ENCODE measurements around the gene AATF.

AATF gene

DNA sequence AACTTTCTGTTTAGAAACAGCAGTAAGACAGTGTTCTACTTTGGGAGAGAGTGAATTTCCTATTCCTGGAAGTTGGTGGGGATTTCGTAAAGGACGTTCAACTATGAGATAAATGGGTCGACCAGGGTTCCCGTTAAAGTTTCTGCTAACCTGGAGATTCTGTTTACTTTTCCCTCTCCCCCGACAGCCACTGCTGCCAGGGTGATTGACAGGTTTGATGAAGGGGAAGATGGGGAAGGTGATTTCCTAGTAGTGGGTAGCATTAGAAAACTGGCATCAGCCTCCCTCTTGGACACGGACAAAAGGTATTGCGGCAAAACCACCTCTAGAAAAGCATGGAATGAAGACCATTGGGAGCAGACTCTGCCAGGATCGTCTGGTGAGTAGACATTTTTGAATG lies 1.3 kb downstream of the AATF start:
- Histone ChIP-seq H3K27ac (replicated peaks) (peak overlapping the region; percentile 86; the same call in 1 of the 2 replicates), H3K4me3 (replicated peaks; ENCODE audit: insufficient read depth, low read length) (peak overlapping the region; percentile 89), H3K27me3 (ENCODE audit: insufficient read depth, poor library complexity, severe bottlenecking) (peaks cover 22% of the 10 kb centered on the region)
- no peak for DNase-seq (ENCODE audit: low read depth in 1 of 2, low spot score in 1 of 2)
- TF ChIP-seq, protein P1, sequence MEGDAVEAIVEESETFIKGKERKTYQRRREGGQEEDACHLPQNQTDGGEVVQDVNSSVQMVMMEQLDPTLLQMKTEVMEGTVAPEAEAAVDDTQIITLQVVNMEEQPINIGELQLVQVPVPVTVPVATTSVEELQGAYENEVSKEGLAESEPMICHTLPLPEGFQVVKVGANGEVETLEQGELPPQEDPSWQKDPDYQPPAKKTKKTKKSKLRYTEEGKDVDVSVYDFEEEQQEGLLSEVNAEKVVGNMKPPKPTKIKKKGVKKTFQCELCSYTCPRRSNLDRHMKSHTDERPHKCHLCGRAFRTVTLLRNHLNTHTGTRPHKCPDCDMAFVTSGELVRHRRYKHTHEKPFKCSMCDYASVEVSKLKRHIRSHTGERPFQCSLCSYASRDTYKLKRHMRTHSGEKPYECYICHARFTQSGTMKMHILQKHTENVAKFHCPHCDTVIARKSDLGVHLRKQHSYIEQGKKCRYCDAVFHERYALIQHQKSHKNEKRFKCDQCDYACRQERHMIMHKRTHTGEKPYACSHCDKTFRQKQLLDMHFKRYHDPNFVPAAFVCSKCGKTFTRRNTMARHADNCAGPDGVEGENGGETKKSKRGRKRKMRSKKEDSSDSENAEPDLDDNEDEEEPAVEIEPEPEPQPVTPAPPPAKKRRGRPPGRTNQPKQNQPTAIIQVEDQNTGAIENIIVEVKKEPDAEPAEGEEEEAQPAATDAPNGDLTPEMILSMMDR (IDR thresholded peaks at IDR 0.05; ENCODE audit: insufficient read depth, low read length): no peak
- TF ChIP-seq, protein P2, sequence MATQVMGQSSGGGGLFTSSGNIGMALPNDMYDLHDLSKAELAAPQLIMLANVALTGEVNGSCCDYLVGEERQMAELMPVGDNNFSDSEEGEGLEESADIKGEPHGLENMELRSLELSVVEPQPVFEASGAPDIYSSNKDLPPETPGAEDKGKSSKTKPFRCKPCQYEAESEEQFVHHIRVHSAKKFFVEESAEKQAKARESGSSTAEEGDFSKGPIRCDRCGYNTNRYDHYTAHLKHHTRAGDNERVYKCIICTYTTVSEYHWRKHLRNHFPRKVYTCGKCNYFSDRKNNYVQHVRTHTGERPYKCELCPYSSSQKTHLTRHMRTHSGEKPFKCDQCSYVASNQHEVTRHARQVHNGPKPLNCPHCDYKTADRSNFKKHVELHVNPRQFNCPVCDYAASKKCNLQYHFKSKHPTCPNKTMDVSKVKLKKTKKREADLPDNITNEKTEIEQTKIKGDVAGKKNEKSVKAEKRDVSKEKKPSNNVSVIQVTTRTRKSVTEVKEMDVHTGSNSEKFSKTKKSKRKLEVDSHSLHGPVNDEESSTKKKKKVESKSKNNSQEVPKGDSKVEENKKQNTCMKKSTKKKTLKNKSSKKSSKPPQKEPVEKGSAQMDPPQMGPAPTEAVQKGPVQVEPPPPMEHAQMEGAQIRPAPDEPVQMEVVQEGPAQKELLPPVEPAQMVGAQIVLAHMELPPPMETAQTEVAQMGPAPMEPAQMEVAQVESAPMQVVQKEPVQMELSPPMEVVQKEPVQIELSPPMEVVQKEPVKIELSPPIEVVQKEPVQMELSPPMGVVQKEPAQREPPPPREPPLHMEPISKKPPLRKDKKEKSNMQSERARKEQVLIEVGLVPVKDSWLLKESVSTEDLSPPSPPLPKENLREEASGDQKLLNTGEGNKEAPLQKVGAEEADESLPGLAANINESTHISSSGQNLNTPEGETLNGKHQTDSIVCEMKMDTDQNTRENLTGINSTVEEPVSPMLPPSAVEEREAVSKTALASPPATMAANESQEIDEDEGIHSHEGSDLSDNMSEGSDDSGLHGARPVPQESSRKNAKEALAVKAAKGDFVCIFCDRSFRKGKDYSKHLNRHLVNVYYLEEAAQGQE (IDR thresholded peaks at IDR 0.05; ENCODE audit: insufficient replicate concordance, low read depth): no peak
- no peak for TF ChIP-seq GABPA (IDR thresholded peaks at IDR 0.05; ENCODE audit: low read depth)
- TF ChIP-seq POLR2AphosphoS5 (IDR thresholded peaks at IDR 0.05; ENCODE audit: low read depth): no peak
- no peak for TF ChIP-seq SPI1 (IDR thresholded peaks at IDR 0.05; ENCODE audit: borderline replicate concordance, low read depth)

DNA sequence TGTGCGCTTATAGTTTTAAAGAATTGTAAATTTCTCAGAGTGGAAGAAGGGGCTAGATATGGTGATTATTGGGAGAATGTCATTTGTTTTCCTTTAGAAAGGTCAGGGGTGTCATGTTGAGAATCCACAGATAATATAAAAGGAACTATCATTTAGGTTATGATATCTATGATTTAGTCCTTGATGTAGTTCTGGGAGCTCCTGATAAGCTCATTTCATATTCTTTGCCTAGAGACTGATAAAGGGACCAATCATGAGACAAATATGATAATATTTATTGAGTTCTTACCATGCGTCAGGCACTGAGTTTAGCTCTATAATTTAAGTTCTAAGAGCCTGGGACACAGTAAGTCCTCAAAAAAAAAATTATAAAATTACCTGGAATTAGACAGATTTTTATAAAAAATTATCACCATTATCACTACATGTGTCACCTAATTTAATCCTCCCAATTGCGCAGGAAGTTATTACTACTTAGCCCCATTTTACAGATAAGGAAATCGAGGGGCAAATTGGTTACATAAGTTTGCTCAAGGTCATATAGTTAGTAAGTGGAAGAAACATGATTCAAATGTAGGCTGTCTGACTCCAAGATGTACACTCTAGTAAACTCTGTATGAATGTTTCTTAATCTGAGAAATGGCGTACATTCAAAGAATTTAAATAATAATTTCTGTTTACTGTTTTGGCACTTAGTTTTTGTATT lies 2.5 kb downstream of the AATF start:
- TF ChIP-seq, protein P1 (IDR thresholded peaks at IDR 0.05; ENCODE audit: insufficient read depth, low read length): no peak
- TF ChIP-seq POLR2AphosphoS5 (IDR thresholded peaks at IDR 0.05; ENCODE audit: low read depth): no peak
- no peak for TF ChIP-seq GABPA (IDR thresholded peaks at IDR 0.05; ENCODE audit: low read depth)
- TF ChIP-seq SPI1 (IDR thresholded peaks at IDR 0.05; ENCODE audit: borderline replicate concordance, low read depth): no peak
- TF ChIP-seq, protein P2 (IDR thresholded peaks at IDR 0.05; ENCODE audit: insufficient replicate concordance, low read depth): no peak
- H3K4me3 ChIP-seq (replicated peaks; ENCODE audit: insufficient read depth, low read length): no peak overlapping the region
- DNase-seq (ENCODE audit: low read depth in 1 of 2, low spot score in 1 of 2): no peak
- H3K27me3 ChIP-seq (ENCODE audit: insufficient read depth, poor library complexity, severe bottlenecking): peaks cover 11% of the 10 kb centered on the region
- no peak overlapping the region for H3K27ac ChIP-seq (replicated peaks)

DNA sequence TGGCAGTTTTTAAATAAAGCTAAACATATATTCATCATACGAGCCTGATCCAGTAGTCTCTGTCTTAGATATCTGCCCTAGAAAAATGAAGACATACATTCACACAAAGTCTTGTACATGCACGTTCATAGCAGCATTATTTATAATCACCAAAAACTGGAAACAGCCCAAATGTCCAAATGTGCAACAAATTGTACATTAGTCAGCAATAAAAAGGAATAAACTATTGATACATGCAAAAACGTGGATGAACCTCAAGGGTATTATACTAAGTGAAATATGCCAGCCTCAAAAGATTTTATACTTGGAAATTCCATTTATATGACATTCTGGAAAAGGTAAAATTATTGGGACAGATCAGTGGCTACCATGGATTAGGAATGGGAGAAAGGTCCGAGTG lies 22.8 kb downstream of the AATF start:
- no peaks in the 10 kb centered on the region for H3K27me3 ChIP-seq (ENCODE audit: insufficient read depth, poor library complexity, severe bottlenecking)
- H3K4me3 ChIP-seq (replicated peaks; ENCODE audit: insufficient read depth, low read length): no peak overlapping the region
- DNase-seq (ENCODE audit: low read depth in 1 of 2, low spot score in 1 of 2): no peak
- no peak for TF ChIP-seq SPI1 (IDR thresholded peaks at IDR 0.05; ENCODE audit: borderline replicate concordance, low read depth)
- no peak for TF ChIP-seq POLR2AphosphoS5 (IDR thresholded peaks at IDR 0.05; ENCODE audit: low read depth)
- TF ChIP-seq, protein P1 (IDR thresholded peaks at IDR 0.05; ENCODE audit: insufficient read depth, low read length): no peak
- no peak for TF ChIP-seq GABPA (IDR thresholded peaks at IDR 0.05; ENCODE audit: low read depth)
- TF ChIP-seq, protein P2 (IDR thresholded peaks at IDR 0.05; ENCODE audit: insufficient replicate concordance, low read depth): no peak
- H3K27ac ChIP-seq (replicated peaks): no peak overlapping the region

Measured in HL-60 (cell line).